Activated T-helper 1 cell treated with anti-CD3 and anti-CD28 coated beads, Interleukin-12 subunit alpha, Interleukin-12 subunit beta, Interleukin-2, Interleukin-4 antibody, amounts not matched to agents 30 ng/mL and 10 ng/mL and 1 ng/mL, durations not matched to agents 14 hours and 24 hours and 36 hours (primary cell): ENCODE results near the gene ANKMY1. TPM values are rescaled to one million over a fixed set of nuclear protein-coding genes. Genes with fewer than 3 reads are reported as not detected.
A peak's percentile ranks its signal among the peaks of the same experiment; 100 is the strongest.

ENCODE experiments used
- DNase-seq: peaks from one replicate; pipeline ENCODE4 v3.0.0; 2021; ENCODE audit warnings: low spot score
- H3K27ac Mint-ChIP-seq: one replicate; pipeline ENCODE4 v1.8.0; 2021; ENCODE audit warnings: mild to moderate bottlenecking, mixed read lengths
- H3K27me3 Mint-ChIP-seq: one replicate; pipeline ENCODE4 v1.8.0; 2022; ENCODE audit warnings: mild to moderate bottlenecking, moderate library complexity, mixed read lengths; ENCODE audit not compliant: insufficient read depth
- H3K36me3 Mint-ChIP-seq: one replicate; pipeline ENCODE4 v1.8.0; 2021; ENCODE audit warnings: low read depth, mixed read lengths
- H3K4me1 Mint-ChIP-seq: one replicate; pipeline ENCODE4 v1.8.0; 2021; ENCODE audit warnings: low read depth, mixed read lengths
- H3K4me3 Mint-ChIP-seq: one replicate; pipeline ENCODE4 v1.8.0; 2021; ENCODE audit warnings: mild to moderate bottlenecking, moderate library complexity, mixed read lengths
- H3K9me3 Mint-ChIP-seq: one replicate; pipeline ENCODE4 v1.8.0; 2021; ENCODE audit warnings: mixed read lengths
- intact Hi-C: fragments of 100-400 bp; cut with micrococcal nuclease; formaldehyde crosslinking; loops from one replicate; pipeline ENCODE4 v1.15.1; 2024
- total RNA-seq: library from RNA; stranded (reverse); gene quantifications from 2 replicates; pipeline ENCODE4 v1.2.3, GENCODE V29; 2022

ANKMY1 gene
- total RNA-seq, 1 donor from 2014 or later = 21.9 TPM

DNA sequence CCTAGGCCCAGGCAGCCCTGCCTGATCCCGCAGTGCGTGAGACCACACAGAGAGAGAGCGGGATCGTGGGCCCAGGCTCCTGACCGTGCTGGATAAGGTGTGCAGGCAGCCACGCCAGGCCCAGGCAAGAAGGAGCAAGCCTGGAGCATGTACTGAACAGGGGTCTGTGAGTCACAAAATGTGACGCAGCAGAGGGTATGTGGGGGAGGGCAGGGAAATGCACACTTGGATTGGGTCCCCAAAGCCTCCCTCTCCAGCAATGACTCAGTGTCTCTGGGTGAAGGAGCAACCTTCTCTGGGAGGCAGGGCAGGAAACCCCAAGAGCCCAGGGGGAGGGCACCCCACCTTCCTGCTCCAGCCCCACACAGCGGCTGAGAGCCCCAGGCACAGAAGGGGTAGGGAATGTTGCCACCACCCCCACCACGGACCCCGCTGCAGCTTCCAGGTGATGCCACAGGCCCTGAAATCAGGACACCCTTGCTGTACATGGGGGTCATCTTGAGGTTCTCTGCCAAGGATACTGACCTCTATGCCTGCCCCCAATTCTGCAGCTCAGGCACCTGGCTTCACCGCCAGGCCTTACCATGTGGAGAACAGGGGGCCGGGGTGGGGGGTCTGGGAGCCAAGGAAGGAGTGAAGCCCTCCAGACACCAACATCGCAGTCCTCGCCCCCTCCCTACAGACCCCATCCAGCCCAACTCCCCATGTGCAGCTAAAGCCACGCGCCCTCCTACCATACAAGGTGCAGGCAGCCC lies 123.6 kb downstream of the ANKMY1 start:
- intact Hi-C loops = loop anchor here (2.0 to 10.0 kb wide), 3 partner anchors 31 to 409 kb away; partner anchors contain the start of genes DUSP28 and NDUFA10
- Mint-ChIP-seq H3K36me3 (no peaks in the 10 kb centered on the region), H3K27me3 (peaks cover 13% of the 10 kb centered on the region), H3K9me3 (no peaks in the 10 kb centered on the region), H3K27ac (peak overlapping the region; percentile 61), H3K4me1 (no peaks in the 10 kb centered on the region), H3K4me3 (peak overlapping the region; percentile 83)
- DNase-seq = no peak

DNA sequence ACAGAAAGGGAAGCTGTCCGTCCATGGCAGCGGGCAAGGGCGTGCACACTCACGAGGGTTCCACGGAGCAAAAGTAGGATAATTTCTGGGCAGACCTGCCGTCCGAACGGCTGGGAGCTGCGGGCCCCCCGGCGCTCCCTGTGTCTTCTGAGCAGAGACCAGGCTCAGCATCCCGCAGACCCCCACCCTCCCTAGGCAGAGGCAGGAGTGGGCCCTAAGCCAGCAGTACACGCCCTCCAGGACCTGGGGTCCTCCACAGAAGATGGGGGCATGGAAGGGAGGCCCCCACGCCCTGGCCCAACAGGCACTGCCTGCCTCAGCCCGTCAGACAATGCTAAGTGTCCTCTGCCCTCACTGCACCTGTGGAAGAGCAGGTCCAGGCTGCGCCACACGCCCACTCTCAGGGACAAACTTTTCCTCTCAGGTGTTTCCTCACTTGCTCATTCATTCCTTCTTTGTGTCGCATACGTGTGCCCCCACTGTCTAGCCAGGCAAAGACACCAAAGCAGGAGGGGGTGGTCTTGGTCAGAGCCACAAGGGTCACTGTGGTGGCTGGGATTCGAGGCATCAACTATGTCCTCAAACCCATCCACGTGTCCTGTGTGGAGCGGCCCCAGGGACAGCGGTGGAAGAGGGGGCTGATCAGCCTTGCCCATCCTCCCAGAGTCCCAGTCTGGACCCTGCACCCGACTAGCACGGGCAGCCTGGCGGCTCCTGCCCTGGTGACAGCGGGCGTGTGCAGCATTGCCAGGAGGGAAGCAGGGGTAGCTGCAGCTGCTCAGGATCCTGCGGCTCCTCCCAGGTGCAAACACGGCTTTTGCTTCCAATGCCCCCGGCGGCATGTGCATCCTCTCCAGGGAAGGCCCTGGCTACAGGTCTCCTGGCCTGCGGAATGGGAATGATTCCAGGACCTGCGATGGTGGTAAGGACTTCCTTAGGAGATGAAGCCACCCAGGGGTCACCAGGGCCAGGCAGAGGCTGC lies 124.7 kb downstream of the ANKMY1 start:
- peaks cover 9% of the 10 kb centered on the region for H3K4me1 Mint-ChIP-seq
- no peaks in the 10 kb centered on the region for H3K9me3 Mint-ChIP-seq
- intact Hi-C loops = loop anchor here (10.0 kb wide), 1 partner anchor 408 kb away; the partner anchor contains the start of gene NDUFA10
- H3K36me3 Mint-ChIP-seq = no peaks in the 10 kb centered on the region
- peaks cover 16% of the 10 kb centered on the region for H3K27me3 Mint-ChIP-seq
- DNase-seq = no peak
- peak overlapping the region; percentile 73 for H3K4me3 Mint-ChIP-seq
- no peak overlapping the region for H3K27ac Mint-ChIP-seq

GRCh38 chr2:240432430-240432819 lies 125.4 kb downstream of the ANKMY1 start:
- Mint-ChIP-seq H3K36me3 (no peaks in the 10 kb centered on the region), H3K27me3 (peaks cover 10% of the 10 kb centered on the region), H3K4me1 (peaks cover 15% of the 10 kb centered on the region), H3K4me3 (no peak overlapping the region), H3K27ac (no peak overlapping the region), H3K9me3 (no peaks in the 10 kb centered on the region)
- DNase-seq = no peak
- intact Hi-C loops = loop anchor here (10.0 kb wide), 1 partner anchor 408 kb away; the partner anchor contains the start of gene NDUFA10

DNA sequence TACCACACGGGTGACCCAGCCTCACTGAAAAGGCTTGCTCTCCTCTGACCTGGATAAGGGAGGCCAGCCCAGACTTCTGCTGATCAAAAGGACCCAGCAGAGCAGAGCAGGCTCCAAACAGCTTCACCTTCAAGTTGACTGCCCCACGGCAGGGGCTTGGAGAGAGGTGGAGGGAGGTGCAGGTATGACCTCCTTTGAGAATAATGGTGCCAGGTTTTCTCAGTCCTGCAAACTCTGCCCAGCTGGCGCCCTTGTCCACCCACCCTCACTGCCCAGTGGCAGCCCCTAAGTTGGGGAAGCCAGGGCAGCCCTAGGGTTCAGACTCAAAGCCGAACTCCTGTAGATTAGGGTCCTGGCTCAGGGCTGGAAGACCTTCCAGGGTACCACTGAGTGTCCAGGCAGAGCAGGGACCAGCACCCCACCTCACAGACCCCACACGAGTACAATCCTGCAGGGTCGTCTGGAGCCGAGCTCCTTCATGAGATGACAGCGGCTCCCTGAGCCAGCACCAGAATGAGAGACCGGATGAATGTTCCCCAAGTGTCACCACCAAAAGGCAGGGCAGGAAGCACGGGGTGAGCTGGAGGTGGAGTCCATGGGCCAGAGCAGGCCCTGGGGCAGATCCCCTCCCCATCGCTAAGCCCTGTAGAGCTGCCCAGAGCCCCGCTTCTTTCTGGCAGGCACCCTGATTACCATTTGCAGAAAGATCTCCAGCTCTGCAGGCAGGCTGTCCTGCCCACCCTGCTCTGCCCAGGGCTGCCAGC lies 125.9 kb downstream of the ANKMY1 start:
- intact Hi-C loops = loop anchor here (10.0 kb wide), 1 partner anchor 407 kb away; the partner anchor contains the start of gene NDUFA10
- H3K9me3 Mint-ChIP-seq = no peaks in the 10 kb centered on the region
- DNase-seq = no peak

GRCh38 chr2:240431271-240431660 lies 126.5 kb downstream of the ANKMY1 start:
- H3K27ac Mint-ChIP-seq = no peak overlapping the region
- H3K4me3 Mint-ChIP-seq = no peak overlapping the region
- no peaks in the 10 kb centered on the region for H3K9me3 Mint-ChIP-seq
- intact Hi-C loops = loop anchor here (10.0 kb wide), 1 partner anchor 406 kb away; the partner anchor contains the start of gene NDUFA10
- peaks cover 13% of the 10 kb centered on the region for H3K27me3 Mint-ChIP-seq
- DNase-seq = no peak
- H3K36me3 Mint-ChIP-seq = no peaks in the 10 kb centered on the region
- H3K4me1 Mint-ChIP-seq = peaks cover 23% of the 10 kb centered on the region

More for the DNA sequence above, 125.9 kb downstream of the ANKMY1 start:
- Mint-ChIP-seq H3K4me1 (peaks cover 18% of the 10 kb centered on the region), H3K4me3 (no peak overlapping the region), H3K27ac (no peak overlapping the region), H3K27me3 (peaks cover 9% of the 10 kb centered on the region), H3K36me3 (no peaks in the 10 kb centered on the region)

DNA sequence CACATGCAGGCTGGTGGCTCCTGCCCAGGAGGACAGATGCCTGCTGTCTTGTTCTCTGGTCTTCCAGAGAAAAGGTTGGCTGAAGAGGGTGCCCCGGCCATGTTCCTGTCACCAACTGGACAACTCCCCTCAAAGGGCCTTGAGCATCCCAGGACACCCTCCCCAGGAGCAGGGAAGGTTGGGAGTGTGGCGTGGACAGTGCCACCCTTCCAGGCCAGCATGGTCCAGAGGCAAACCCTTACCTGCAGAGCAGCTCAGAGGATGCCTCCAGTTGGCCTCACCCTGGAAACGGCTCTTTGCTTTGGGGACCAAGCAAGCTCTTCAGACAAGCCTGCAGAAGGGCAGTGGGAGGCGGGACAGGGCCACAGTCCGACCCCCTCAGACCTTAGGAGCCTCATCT lies 127.2 kb downstream of the ANKMY1 start:
- no peak overlapping the region for H3K4me3 Mint-ChIP-seq
- no peaks in the 10 kb centered on the region for H3K9me3 Mint-ChIP-seq
- H3K27ac Mint-ChIP-seq = no peak overlapping the region
- intact Hi-C loops = loop anchor here (10.0 kb wide), 1 partner anchor 406 kb away; the partner anchor contains the start of gene NDUFA10
- H3K4me1 Mint-ChIP-seq = peaks cover 23% of the 10 kb centered on the region
- H3K27me3 Mint-ChIP-seq = peaks cover 13% of the 10 kb centered on the region
- DNase-seq = no peak
- H3K36me3 Mint-ChIP-seq = no peaks in the 10 kb centered on the region

DNA sequence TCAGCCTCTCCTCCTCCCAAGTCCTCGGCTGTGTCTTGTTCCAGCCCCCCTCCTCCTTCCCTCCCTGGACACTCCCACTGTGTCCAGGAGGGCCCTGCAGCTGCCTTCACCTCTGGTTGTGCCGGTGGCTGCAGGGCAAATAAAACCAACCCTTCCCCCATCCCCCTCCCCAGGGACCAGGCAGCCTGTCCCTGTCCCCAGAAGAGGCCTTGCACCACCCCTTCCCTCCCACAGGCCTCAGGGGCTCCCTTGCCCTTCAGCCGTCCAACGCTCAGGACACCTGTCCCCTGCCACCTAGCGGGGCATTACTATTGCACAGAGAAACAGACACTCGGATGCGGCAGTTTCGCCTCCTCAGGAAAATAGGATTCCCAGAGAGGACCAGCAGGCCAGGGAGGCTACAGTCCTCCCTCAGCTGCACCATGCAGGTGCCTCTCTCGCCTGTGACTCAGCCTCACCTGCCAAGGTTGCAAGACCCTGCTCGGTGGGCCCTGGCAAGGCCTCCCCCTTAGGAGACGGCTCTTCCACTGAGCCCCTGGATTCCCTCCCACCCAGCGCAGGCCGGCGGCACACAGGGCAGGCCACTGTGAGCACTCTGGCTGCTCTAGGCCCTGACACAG lies 127.8 kb downstream of the ANKMY1 start:
- peaks cover 23% of the 10 kb centered on the region for H3K4me1 Mint-ChIP-seq
- DNase-seq = no peak
- no peak overlapping the region for H3K4me3 Mint-ChIP-seq
- H3K9me3 Mint-ChIP-seq = no peaks in the 10 kb centered on the region
- H3K27me3 Mint-ChIP-seq = peaks cover 13% of the 10 kb centered on the region
- intact Hi-C loops = loop anchor here (10.0 kb wide), 1 partner anchor 405 kb away; the partner anchor contains the start of gene NDUFA10
- no peak overlapping the region for H3K27ac Mint-ChIP-seq
- no peaks in the 10 kb centered on the region for H3K36me3 Mint-ChIP-seq

Other genes with a start within 250 kb of the ANKMY1 start
- gene GPC1, start 122.3 kb downstream of the ANKMY1 start, total RNA-seq = 6.2 and 6.5 TPM in 2 replicates
- 8.6 and 10.7 TPM in 2 replicates for gene DUSP28, start 2.4 kb upstream of the ANKMY1 start, total RNA-seq
- 61.8 and 62.8 TPM in 2 replicates for gene RNPEPL1, start 10.5 kb upstream of the ANKMY1 start, total RNA-seq
- gene CAPN10, start 28.7 kb upstream of the ANKMY1 start, total RNA-seq = 49.8 and 55.4 TPM in 2 replicates
- gene GPR35, start 67.5 kb upstream of the ANKMY1 start, total RNA-seq = 7.6 and 8.2 TPM in 2 replicates
- gene AQP12B, start 124.9 kb upstream of the ANKMY1 start, total RNA-seq = not detected in 2 replicates
- not detected in 2 replicates for gene AQP12A, start 133.9 kb upstream of the ANKMY1 start, total RNA-seq